Measurements from ENCODE around the gene ATRNL1.

ATRNL1 gene

GRCh38 chr10:115918812-115919211 is 825.6 kb downstream of the ATRNL1 start:
- DNase-seq = no peak

- no peak for DNase-seq
These were observed 828.6 kb downstream of the ATRNL1 start for GRCh38 chr10:115921795-115922194.

- no peak for DNase-seq
These were observed 838.1 kb downstream of the ATRNL1 start for GRCh38 chr10:115931309-115931708.

GRCh38 chr10:115932099-115932498 is 838.9 kb downstream of the ATRNL1 start:
- no peak for DNase-seq

GRCh38 chr10:115933098-115933497 is 839.9 kb downstream of the ATRNL1 start:
- no peak for DNase-seq

- no peak for DNase-seq
These were observed 842.6 kb downstream of the ATRNL1 start for GRCh38 chr10:115935731-115936130.

- DNase-seq = no peak
These were observed 844.0 kb downstream of the ATRNL1 start for GRCh38 chr10:115936926-115937767.

GRCh38 chr10:115937768-115938056 is 844.5 kb downstream of the ATRNL1 start:
- no peak for DNase-seq

GRCh38 chr10:115939101-115939854 is 846.1 kb downstream of the ATRNL1 start:
- DNase-seq = no peak

- DNase-seq = no peak
These were observed 848.2 kb downstream of the ATRNL1 start for GRCh38 chr10:115941361-115941771.

GRCh38 chr10:115942101-115942500 is 848.9 kb downstream of the ATRNL1 start:
- no peak for DNase-seq

GRCh38 chr10:115944538-115944937 is 851.4 kb downstream of the ATRNL1 start:
- no peak for DNase-seq

GRCh38 chr10:115945701-115946445 is 852.7 kb downstream of the ATRNL1 start:
- DNase-seq = no peak

- DNase-seq = no peak
These were observed 853.9 kb downstream of the ATRNL1 start for GRCh38 chr10:115947104-115947503.

- no peak for DNase-seq
These were observed 855.3 kb downstream of the ATRNL1 start for GRCh38 chr10:115948465-115948864.

GRCh38 chr10:115949282-115949844 is 856.2 kb downstream of the ATRNL1 start:
- no peak for DNase-seq

- DNase-seq = no peak
These were observed 857.2 kb downstream of the ATRNL1 start for GRCh38 chr10:115950320-115950719.

GRCh38 chr10:115951242-115951641 is 858.1 kb downstream of the ATRNL1 start:
- no peak for DNase-seq

- no peak for DNase-seq
These were observed 860.1 kb downstream of the ATRNL1 start for GRCh38 chr10:115953281-115953680.

- DNase-seq = no peak
These were observed 860.8 kb downstream of the ATRNL1 start for GRCh38 chr10:115953968-115954367.

GRCh38 chr10:115956225-115957011 is 863.3 kb downstream of the ATRNL1 start:
- no peak for DNase-seq

GRCh38 chr10:115957012-115957399 is 863.8 kb downstream of the ATRNL1 start:
- DNase-seq = no peak
